ENCODE results near the gene WASHC4.

WASHC4 gene, protein sequence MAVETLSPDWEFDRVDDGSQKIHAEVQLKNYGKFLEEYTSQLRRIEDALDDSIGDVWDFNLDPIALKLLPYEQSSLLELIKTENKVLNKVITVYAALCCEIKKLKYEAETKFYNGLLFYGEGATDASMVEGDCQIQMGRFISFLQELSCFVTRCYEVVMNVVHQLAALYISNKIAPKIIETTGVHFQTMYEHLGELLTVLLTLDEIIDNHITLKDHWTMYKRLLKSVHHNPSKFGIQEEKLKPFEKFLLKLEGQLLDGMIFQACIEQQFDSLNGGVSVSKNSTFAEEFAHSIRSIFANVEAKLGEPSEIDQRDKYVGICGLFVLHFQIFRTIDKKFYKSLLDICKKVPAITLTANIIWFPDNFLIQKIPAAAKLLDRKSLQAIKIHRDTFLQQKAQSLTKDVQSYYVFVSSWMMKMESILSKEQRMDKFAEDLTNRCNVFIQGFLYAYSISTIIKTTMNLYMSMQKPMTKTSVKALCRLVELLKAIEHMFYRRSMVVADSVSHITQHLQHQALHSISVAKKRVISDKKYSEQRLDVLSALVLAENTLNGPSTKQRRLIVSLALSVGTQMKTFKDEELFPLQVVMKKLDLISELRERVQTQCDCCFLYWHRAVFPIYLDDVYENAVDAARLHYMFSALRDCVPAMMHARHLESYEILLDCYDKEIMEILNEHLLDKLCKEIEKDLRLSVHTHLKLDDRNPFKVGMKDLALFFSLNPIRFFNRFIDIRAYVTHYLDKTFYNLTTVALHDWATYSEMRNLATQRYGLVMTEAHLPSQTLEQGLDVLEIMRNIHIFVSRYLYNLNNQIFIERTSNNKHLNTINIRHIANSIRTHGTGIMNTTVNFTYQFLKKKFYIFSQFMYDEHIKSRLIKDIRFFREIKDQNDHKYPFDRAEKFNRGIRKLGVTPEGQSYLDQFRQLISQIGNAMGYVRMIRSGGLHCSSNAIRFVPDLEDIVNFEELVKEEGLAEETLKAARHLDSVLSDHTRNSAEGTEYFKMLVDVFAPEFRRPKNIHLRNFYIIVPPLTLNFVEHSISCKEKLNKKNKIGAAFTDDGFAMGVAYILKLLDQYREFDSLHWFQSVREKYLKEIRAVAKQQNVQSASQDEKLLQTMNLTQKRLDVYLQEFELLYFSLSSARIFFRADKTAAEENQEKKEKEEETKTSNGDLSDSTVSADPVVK

GRCh38 chr12:105107494-105108371 lies at the start of gene WASHC4:
Gene WASHC4, plus strand, starts transcription at chr12:105107731. Its CDS starts 70 bp downstream, at chr12:105107801.
- TF ChIP-seq, protein P1, sequence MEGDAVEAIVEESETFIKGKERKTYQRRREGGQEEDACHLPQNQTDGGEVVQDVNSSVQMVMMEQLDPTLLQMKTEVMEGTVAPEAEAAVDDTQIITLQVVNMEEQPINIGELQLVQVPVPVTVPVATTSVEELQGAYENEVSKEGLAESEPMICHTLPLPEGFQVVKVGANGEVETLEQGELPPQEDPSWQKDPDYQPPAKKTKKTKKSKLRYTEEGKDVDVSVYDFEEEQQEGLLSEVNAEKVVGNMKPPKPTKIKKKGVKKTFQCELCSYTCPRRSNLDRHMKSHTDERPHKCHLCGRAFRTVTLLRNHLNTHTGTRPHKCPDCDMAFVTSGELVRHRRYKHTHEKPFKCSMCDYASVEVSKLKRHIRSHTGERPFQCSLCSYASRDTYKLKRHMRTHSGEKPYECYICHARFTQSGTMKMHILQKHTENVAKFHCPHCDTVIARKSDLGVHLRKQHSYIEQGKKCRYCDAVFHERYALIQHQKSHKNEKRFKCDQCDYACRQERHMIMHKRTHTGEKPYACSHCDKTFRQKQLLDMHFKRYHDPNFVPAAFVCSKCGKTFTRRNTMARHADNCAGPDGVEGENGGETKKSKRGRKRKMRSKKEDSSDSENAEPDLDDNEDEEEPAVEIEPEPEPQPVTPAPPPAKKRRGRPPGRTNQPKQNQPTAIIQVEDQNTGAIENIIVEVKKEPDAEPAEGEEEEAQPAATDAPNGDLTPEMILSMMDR (IDR thresholded peaks at IDR 0.05; ENCODE audit: insufficient read depth, low read length, missing control alignments) = no peak
- no peak for DNase-seq (ENCODE audit: low read depth, low spot score)
- CTCF ChIA-PET = interaction anchor here (0.6 kb wide), 1 partner anchor 16 kb away, joined by 3 read pairs; no protein-coding TSS in a partner anchor
- H3K4me3 ChIP-seq (ENCODE audit: low read depth, low read length) = peak within 1 kb of the TSS; percentile 99
- POLR2A ChIA-PET = interaction anchor here (0.5 to 2.5 kb wide), 8 partner anchors 11 to 819 kb away, joined by 3 to 14 read pairs (median 3); partner anchors contain the start of gene ALDH1L2

DNA sequence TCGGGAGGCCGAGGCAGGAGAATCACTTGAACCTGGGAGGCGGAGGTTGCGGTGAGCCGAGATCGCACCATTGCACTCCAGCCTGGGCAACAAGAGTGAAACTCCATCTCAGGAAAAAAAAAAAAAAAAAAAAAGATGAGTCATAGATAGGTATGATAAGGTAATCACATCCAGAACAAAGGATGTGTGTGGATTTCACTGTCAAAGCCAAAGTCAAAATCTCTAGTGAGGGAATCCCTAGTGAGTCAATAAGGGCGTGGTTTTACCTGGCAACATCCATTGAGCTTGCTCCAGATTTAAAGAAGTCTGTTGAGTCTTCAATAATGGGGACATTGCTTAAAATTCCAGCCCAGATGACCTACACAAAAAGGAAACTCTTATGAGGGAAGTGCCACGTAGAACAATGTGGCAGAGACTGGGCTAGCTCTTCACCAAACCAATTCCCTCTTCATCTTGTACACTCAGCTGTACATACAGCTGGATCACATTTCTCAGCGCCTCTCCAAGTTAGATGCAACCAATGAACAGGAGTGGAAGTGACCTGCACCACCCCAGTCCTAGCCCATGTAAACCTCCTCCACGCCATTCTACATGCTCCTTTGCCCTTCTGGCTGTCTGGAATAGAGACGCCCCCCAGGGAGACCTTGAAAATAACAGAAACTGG lies 46.7 kb upstream of the WASHC4 start:
- POLR2A ChIA-PET = no interaction called here

GRCh38 chr12:105064564-105065178 lies 42.9 kb upstream of the WASHC4 start:
- no peak for DNase-seq (ENCODE audit: low read depth, low spot score)
- ChIA-PET POLR2A (no interaction called here), CTCF (interaction anchor here (0.6 to 12.6 kb wide), 2 partner anchors 10 to 11 kb away, joined by 3 to 113 read pairs; no protein-coding TSS in a partner anchor)
- TF ChIP-seq, protein P1 (IDR thresholded peaks at IDR 0.05; ENCODE audit: insufficient read depth, low read length, missing control alignments) = no peak
- no peak overlapping the region for H3K4me3 ChIP-seq (ENCODE audit: low read depth, low read length)

More for the DNA sequence above, 46.7 kb upstream of the WASHC4 start:
- no peak overlapping the region for H3K4me3 ChIP-seq (ENCODE audit: low read depth, low read length)
- DNase-seq (ENCODE audit: low read depth, low spot score) = no peak
- CTCF ChIA-PET = interaction anchor here (1.2 to 12.6 kb wide), 4 partner anchors 7 to 679 kb away, joined by 4 to 113 read pairs (median 6); no protein-coding TSS in a partner anchor
- TF ChIP-seq, protein P1 (IDR thresholded peaks at IDR 0.05; ENCODE audit: insufficient read depth, low read length, missing control alignments) = no peak

- ChIA-PET POLR2A (interaction anchor here (1.2 kb wide), 1 partner anchor 16 kb away, joined by 3 read pairs; no protein-coding TSS in a partner anchor), CTCF (interaction anchor here (3.0 to 12.6 kb wide), 2 partner anchors 9 to 14 kb away, joined by 6 to 113 read pairs; no protein-coding TSS in a partner anchor)
Observed at GRCh38 chr12:105067511-105068031, 40.0 kb upstream of the WASHC4 start.

More at GRCh38 chr12:105067511-105068031, 40.0 kb upstream of the WASHC4 start:
- no peak for DNase-seq (ENCODE audit: low read depth, low spot score)
- H3K4me3 ChIP-seq (ENCODE audit: low read depth, low read length) = no peak overlapping the region
- TF ChIP-seq, protein P1 (IDR thresholded peaks at IDR 0.05; ENCODE audit: insufficient read depth, low read length, missing control alignments) = no peak
